MM.1S (cell line): ENCODE results near the gene NACA2.

Source experiments
- DNase-seq: peaks from one replicate; pipeline ENCODE4 v3.0.0-alpha.2; 2015
- H2AFZ ChIP-seq: fragments of 300-600 bp; sonication (generic); 2 replicates; pipeline ENCODE4 v1.6.0; 2016; ENCODE audit warnings: antibody characterized with exemption, low read length
- H3F3A ChIP-seq: fragments of 300-600 bp; sonication (generic); 2 replicates; pipeline ENCODE4 v1.6.1; 2016; ENCODE audit warnings: mild to moderate bottlenecking, antibody characterized with exemption, low read length, moderate library complexity, mixed read lengths; ENCODE audit not compliant: insufficient read depth
- H3K27ac ChIP-seq: fragments of 300-600 bp; sonication (generic); 2 replicates; pipeline ENCODE4 v1.5.1; 2016; ENCODE audit warnings: mild to moderate bottlenecking, low read length
- H3K27me3 ChIP-seq: fragments of 300-600 bp; sonication (generic); replicated peaks from 2 replicates; pipeline ENCODE4 v1.6.0; 2016; ENCODE audit warnings: low read length; ENCODE audit not compliant: insufficient read depth
- H3K36me3 ChIP-seq: fragments of 300-600 bp; sonication (generic); replicated peaks from 2 replicates; pipeline ENCODE4 v1.6.1; 2016; ENCODE audit warnings: mild to moderate bottlenecking, low read length, mixed read lengths; ENCODE audit not compliant: insufficient read depth
- H3K4me1 ChIP-seq: fragments of 300-600 bp; sonication (generic); 2 replicates; pipeline ENCODE4 v1.6.1; 2016; ENCODE audit warnings: low read length, mixed read lengths
- H3K4me2 ChIP-seq: fragments of 300-600 bp; sonication (generic); 2 replicates; pipeline ENCODE4 v1.6.0; 2016; ENCODE audit warnings: low read depth, low read length
- H3K4me3 ChIP-seq: fragments of 300-600 bp; sonication (generic); 2 replicates; pipeline ENCODE4 v1.5.1; 2016; ENCODE audit warnings: low read length, mixed read lengths
- H3K79me2 ChIP-seq: fragments of 300-600 bp; sonication (generic); 2 replicates; pipeline ENCODE4 v1.6.1; 2016; ENCODE audit warnings: mixed run types, low read length, mixed read lengths
- H3K9ac ChIP-seq: fragments of 300-600 bp; sonication (generic); 2 replicates; pipeline ENCODE4 v1.6.1; 2016; ENCODE audit warnings: low read length, mixed read lengths
- H3K9me2 ChIP-seq: fragments of 300-600 bp; sonication (generic); replicated peaks from 2 replicates; pipeline ENCODE4 v1.6.1; 2016; ENCODE audit warnings: mild to moderate bottlenecking, low read length, mixed read lengths; ENCODE audit not compliant: insufficient read depth
- H3K9me3 ChIP-seq: fragments of 300-600 bp; sonication (generic); replicated peaks from 2 replicates; pipeline ENCODE4 v1.6.1; 2016; ENCODE audit warnings: mild to moderate bottlenecking, low read length, mixed read lengths; ENCODE audit not compliant: insufficient read depth
- H4K20me1 ChIP-seq: fragments of 300-600 bp; sonication (generic); 2 replicates; pipeline ENCODE4 v1.6.1; 2016; ENCODE audit warnings: mild to moderate bottlenecking, low read length, moderate library complexity, mixed read lengths; ENCODE audit not compliant: insufficient read depth
- CTCF ChIP-seq: fragments of 300-600 bp; sonication (generic); IDR thresholded peaks from 2 replicates; pipeline ENCODE4 v1.5.1; 2016; ENCODE audit warnings: antibody characterized with exemption, low read length, mixed read lengths
- EZH2 ChIP-seq: fragments of 300-600 bp; sonication (generic); optimal IDR thresholded peaks from 2 replicates; pipeline ENCODE3; 2017; ENCODE audit warnings: low read depth, mild to moderate bottlenecking, antibody characterized with exemption, low read length, mixed read lengths
- EZH2phosphoT487 ChIP-seq: fragments of 300-600 bp; sonication (generic); IDR thresholded peaks from 2 replicates; pipeline ENCODE4 v1.6.1; 2018; ENCODE audit warnings: antibody characterized with exemption, low read length

The NACA2 gene

GRCh38 chr17:61583242-61583641 lies 7.8 kb downstream of the NACA2 start:
- Histone ChIP-seq H3K27ac (no peak overlapping the region), H3K79me2 (no peaks in the 10 kb centered on the region), H3K9ac (no peak overlapping the region), H3K9me2 (no peaks in the 10 kb centered on the region), H3K36me3 (no peaks in the 10 kb centered on the region), H4K20me1 (no peaks in the 10 kb centered on the region), H3F3A (no peaks in the 10 kb centered on the region), H3K4me1 (no peaks in the 10 kb centered on the region; the same call in 1 of the 2 replicates), H2AFZ (no peak overlapping the region), H3K4me2 (no peak overlapping the region), H3K27me3 (no peaks in the 10 kb centered on the region), H3K9me3 (no peaks in the 10 kb centered on the region), H3K4me3 (no peak overlapping the region)
- peak; percentile 58 for DNase-seq
- TF ChIP-seq EZH2phosphoT487, result no peak
- peak; percentile 42 for TF ChIP-seq CTCF

DNA sequence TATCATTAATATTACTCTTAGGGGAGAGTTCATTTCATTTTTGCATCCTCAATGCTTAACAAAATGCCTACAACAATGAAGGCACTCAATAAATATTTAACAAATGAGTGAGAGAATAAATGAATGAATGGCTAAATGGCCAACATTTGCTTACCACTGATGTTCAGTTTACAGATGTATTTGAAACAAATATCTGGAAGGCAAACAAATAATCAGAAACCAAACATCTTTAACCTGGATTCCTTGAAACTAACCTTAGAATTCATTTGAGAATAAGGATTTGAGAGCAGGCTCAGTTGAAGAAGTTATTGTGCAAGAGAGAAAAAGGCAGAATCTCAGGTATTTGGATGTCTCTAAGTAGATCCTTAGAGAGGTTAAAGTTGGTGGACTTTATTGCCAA lies 8.4 kb downstream of the NACA2 start:
- Histone ChIP-seq H3K4me1 (no peaks in the 10 kb centered on the region), H3K27me3 (no peaks in the 10 kb centered on the region), H3F3A (no peaks in the 10 kb centered on the region), H3K9me3 (no peaks in the 10 kb centered on the region), H3K79me2 (no peaks in the 10 kb centered on the region), H3K4me2 (no peak overlapping the region), H4K20me1 (no peaks in the 10 kb centered on the region), H3K9ac (no peak overlapping the region), H3K27ac (no peak overlapping the region), H2AFZ (no peak overlapping the region), H3K4me3 (no peak overlapping the region), H3K9me2 (no peaks in the 10 kb centered on the region), H3K36me3 (no peaks in the 10 kb centered on the region)
- TF ChIP-seq EZH2 (no peak), CTCF (no peak), EZH2phosphoT487 (no peak)
- DNase-seq, result no peak

DNA sequence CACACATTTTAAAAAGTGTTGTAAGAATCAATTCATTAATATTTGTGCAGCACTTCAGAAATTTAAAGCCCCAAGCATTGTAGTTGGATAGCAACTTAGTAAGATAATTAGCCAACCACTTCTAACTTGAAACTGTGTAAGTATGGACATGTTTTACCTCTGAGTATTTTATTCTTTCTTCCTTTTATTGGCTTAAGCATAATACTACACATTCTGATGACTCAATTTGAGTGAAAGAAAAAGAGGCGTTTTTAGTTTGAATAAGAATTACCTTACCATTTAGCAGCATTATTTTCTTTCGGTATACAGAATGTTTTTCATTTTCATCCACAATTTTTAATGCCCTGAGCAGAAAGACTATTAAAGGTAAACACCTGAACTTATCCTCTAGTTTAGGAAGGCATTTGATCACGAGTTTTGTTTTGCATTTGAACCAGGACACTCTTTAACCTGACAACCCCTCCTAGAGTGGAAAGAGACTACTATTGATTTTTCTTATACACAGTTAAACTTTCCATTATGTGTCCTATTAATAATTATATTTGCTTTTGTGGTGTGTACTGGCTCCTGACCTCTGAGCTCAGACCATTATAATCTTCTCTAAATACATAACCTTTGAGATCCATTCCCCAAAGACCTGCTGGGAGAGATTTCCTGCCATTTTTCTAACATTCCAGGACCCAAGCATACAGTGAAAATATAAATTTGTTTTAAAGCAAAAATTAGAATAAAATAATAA lies 9.2 kb downstream of the NACA2 start:
- DNase-seq, result no peak
- no peaks in the 10 kb centered on the region for H3K36me3 ChIP-seq
- H3K9me2 ChIP-seq, result no peaks in the 10 kb centered on the region
- H3K4me3 ChIP-seq, result no peak overlapping the region
- H3F3A ChIP-seq, result no peaks in the 10 kb centered on the region
- no peak overlapping the region for H3K27ac ChIP-seq
- no peak for TF ChIP-seq EZH2phosphoT487
- no peak for TF ChIP-seq CTCF
- TF ChIP-seq EZH2, result no peak
- H3K9me3 ChIP-seq, result no peaks in the 10 kb centered on the region
- H2AFZ ChIP-seq, result no peak overlapping the region
- H3K79me2 ChIP-seq, result no peaks in the 10 kb centered on the region
- no peak overlapping the region for H3K9ac ChIP-seq
- no peaks in the 10 kb centered on the region for H3K27me3 ChIP-seq
- H3K4me2 ChIP-seq, result no peak overlapping the region
- H4K20me1 ChIP-seq, result no peaks in the 10 kb centered on the region
- no peaks in the 10 kb centered on the region for H3K4me1 ChIP-seq
